ENCODE measurements around the gene GNB1L.

GNB1L gene

DNA sequence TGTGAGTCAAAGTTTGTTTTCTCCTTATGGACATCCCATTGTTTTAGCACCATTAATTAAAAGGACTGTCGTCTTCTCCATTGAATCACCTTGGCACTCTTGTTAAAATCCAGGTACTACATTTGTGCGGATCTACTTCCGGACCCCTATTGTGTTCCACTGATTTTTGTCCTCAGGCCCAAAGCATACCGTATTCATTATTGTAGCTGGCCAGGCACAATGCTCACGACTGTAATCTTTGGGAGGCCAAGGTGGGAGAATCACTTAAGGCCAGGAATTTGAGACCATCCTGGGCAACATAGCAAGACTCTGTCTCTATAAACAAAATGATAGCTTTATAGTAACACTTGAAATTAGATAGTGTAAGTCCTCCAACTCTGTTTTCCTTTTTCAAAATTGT lies 8.9 kb upstream of the GNB1L start:
- H3K4me3 Mint-ChIP-seq: no peak overlapping the region
- no peaks in the 10 kb centered on the region for H3K36me3 Mint-ChIP-seq
- no peak overlapping the region for H3K27ac Mint-ChIP-seq
- H3K9me3 Mint-ChIP-seq: no peaks in the 10 kb centered on the region
- no peak for ATAC-seq
- H3K4me1 Mint-ChIP-seq: no peaks in the 10 kb centered on the region
- no peaks in the 10 kb centered on the region for H3K27me3 Mint-ChIP-seq

DNA sequence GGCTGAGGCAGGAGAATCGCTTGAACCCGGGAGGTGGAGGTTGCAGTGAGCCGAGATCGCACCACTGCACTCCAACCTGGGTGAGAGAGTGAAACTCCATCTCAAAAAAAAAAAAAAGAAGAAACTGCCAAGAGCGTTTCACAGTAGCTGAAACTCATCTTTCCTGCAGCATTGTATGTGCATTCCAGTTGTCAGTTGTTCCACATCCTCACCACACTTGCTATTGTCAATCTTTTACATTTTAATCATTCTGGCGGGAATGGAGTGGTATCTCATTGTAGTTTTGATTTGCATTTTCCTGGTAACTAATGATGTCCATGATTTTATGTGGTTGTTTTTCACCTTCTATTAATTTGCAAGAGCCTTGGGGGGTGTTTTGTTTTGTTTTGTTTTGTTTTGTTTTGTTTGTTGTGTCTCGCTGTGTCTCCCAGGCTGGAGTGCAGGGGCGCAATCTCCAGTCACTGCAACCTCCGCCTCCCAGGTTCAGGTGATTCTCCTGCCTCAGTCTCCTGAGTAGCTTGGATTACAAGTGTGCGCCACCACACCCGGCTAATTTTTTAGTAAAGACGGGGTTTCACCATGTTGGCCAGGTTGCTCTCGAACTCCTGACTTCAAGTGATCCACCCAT lies 8.1 kb upstream of the GNB1L start:
- Mint-ChIP-seq H3K27me3 (no peaks in the 10 kb centered on the region), H3K27ac (no peak overlapping the region), H3K4me1 (no peaks in the 10 kb centered on the region)

DNA sequence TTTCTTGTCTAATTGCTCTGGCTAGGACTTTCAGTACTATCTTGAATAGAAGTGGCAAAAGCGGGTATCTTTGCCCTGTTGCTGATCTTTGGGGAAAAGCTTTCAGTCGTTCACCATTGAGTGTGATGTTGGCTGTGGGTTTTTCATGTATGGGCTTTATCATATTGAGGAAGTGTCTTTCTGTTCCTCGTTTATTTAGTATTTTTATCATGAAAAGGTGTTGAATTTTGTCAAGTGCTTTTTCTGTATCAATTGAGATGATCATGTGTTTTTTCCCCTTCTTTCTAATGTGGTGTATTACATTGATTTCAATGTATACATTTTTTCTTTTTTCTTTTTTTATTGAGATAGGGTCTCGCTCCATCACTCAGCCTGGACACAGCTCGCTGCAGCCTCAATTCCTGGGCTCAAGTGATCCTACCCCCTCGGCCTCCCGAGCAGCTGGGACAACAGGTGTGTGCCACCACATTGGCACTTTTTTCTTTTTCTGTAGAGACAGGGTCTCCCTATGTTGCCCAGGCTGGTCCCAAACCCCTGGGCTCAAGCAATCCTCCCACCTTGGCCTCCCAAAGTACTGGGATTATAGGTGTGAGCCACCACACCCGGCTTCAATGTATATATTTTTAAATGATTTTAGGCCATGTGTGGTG lies 5.3 kb upstream of the GNB1L start:
- Mint-ChIP-seq H3K27me3 (no peaks in the 10 kb centered on the region), H3K27ac (peak overlapping the region; percentile 30), H3K36me3 (no peaks in the 10 kb centered on the region), H3K4me1 (peaks cover 8% of the 10 kb centered on the region), H3K4me3 (no peak overlapping the region), H3K9me3 (no peaks in the 10 kb centered on the region)
- ATAC-seq: no peak

More for the DNA sequence above, 8.1 kb upstream of the GNB1L start:
- H3K36me3 Mint-ChIP-seq: no peaks in the 10 kb centered on the region
- ATAC-seq: no peak
- H3K9me3 Mint-ChIP-seq: no peaks in the 10 kb centered on the region
- no peak overlapping the region for H3K4me3 Mint-ChIP-seq

DNA sequence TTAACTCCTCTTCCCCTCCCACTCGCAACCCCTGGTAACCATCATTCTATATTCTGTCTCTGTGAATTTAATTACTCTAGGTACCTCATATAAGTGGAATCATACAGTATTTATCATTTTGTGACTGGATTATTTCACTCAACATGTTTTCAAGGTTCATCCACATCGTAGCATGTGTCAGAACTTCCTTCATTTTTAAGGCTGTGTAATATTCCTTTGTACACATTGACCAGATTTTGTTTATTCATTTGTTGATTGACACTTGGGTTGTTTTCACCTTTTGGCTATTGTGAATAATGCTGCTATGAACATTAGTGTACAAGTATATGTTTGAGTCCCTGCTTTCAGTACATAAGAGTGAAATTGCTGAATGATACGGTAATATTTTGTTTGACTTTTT lies 2.7 kb upstream of the GNB1L start:
- ATAC-seq: no peak
- no peak overlapping the region for H3K4me3 Mint-ChIP-seq
- peak overlapping the region; percentile 97 for H3K27ac Mint-ChIP-seq
- no peaks in the 10 kb centered on the region for H3K9me3 Mint-ChIP-seq
- peaks cover 27% of the 10 kb centered on the region for H3K4me1 Mint-ChIP-seq
- H3K36me3 Mint-ChIP-seq: peaks cover 4% of the 10 kb centered on the region
- H3K27me3 Mint-ChIP-seq: no peaks in the 10 kb centered on the region

DNA sequence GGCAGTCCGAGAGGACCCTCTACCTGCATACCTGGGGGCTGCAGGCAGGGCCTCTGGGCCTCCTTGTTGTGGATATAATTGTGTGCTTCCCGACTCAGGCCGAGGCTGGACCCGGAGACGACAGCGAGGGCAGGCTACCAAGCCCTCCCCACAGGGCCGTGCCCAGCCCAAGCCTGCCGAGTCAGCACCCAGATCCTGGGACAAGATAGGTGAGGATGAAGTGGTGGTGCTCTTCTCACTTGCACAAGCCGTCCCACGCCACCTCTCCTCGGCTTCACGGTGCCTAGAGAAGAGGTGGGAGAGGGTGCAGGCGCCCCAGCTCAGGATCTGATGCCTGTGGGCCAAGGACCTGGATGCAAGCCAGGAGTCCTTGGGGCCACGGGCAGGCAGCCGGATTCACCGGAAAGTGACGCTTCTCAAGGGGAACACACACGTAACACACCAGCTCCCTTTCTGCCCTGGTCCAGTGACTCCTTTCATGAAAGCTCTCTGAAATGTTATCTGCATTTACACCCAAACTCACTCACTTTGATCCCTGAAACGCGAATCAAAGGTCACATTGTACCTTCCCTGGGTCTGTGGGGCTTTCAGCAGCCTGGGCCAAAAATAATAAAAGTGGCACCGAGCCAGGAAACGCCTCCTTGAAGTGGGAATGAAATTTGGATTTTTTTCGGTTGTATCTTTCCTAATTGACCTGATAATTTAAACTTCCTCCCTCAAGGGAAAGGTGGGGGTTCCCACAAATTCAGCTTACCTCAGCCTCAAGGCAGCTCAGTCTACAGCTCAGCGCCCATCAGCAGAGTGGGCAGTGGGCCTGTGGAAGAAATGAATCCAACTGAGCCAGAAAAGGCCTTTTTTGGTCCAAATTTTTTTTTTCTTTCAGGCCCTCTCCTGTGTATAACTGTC lies 1.1 kb upstream of the GNB1L start:
- peak; percentile 54 for ATAC-seq
- H3K36me3 Mint-ChIP-seq: peaks cover 11% of the 10 kb centered on the region
- peaks cover 34% of the 10 kb centered on the region for H3K4me1 Mint-ChIP-seq
- no peaks in the 10 kb centered on the region for H3K27me3 Mint-ChIP-seq
- H3K9me3 Mint-ChIP-seq: no peaks in the 10 kb centered on the region
- H3K27ac Mint-ChIP-seq: peak overlapping the region; percentile 97
- peak overlapping the region; percentile 98 for H3K4me3 Mint-ChIP-seq

DNA sequence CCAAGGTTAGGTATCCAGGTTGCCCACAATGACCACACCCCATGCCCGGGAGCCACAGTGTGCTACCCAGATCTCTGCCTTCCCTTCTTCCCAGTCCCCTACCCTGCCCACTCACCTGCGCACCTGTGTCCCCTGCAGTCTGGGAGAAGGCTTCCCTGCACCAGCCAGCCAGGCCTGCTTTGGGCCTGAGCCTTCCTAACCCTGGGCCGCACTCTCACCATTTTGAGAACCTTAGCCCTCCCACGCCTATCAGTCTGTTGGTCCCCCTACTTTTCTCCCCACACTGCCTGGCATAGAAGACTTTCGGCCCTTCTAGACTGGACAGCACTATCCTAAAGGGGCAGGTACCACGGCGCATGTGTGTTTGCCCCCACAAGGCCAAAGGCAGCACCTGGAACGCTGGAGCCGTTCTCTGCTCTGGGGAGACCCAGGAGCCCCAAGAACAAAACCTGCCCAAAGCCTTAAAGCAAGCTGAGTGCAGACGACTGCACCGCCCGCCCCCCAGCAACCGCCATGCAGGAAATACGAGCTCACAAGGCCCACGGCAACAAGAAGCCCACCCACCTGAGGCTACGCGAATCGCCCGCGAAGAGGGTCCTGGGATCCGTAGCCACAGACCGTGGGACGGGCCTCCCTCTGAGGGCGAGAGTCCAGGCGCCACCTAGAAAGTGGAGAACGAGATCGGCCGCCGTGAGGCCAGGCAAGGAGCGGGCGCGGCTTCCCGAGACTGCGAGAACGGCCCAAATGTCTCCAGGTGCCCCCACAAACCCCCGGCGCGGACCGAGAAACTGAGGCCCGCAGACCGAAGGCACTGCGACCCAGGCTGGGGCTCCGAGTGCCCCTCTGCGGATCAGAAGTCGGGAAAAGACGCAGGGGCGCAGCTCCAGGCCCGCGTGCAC lies 546 bp downstream of the GNB1L start:
- peak overlapping the region; percentile 98 for H3K4me3 Mint-ChIP-seq
- H3K4me1 Mint-ChIP-seq: peaks cover 38% of the 10 kb centered on the region
- H3K27ac Mint-ChIP-seq: peak overlapping the region; percentile 97
- H3K9me3 Mint-ChIP-seq: no peaks in the 10 kb centered on the region
- H3K27me3 Mint-ChIP-seq: no peaks in the 10 kb centered on the region
- H3K36me3 Mint-ChIP-seq: peaks cover 21% of the 10 kb centered on the region
- no peak for ATAC-seq

DNA sequence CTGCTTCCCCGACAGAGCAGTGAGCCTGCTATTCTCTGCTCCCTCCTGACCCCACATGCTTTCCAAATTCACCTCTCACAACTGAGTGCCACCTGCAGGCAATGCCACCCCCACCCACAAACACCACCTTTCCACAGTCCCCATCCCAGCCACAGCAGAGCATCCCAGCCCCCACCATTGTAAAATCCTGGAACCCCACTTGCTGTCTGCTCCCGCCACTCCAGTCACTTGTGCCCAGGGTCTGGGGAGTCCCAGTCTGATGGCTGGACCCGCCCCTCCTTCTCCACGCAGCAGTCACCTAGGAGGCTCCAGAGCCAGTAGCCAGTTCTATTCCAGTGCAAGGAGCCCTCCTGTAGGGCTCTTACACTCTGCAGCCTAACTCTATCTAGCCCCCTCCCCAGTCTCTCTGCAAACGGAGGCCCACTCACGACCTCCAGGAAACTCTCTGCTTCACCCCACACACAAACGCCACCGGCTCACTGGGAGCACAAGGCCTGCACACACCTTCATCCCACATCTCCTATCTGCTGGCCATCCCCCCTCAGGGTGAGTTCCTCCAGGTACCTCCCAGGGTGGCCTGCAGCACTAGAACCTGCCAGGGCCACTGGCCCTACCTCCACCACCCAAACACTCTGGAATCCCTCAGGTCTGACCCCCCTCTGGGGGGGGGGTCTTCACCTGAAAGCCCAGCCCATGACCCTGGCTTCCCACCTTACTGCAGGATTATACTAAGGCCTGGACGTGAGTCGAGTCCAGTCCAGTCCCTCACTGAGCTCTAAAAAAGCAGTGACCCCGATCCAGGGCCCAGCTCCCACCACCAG lies 1.4 kb downstream of the GNB1L start:
- peak overlapping the region; percentile 97 for H3K27ac Mint-ChIP-seq
- peaks cover 44% of the 10 kb centered on the region for H3K4me1 Mint-ChIP-seq
- H3K36me3 Mint-ChIP-seq: peaks cover 21% of the 10 kb centered on the region
- ATAC-seq: no peak
- no peaks in the 10 kb centered on the region for H3K27me3 Mint-ChIP-seq
- peak overlapping the region; percentile 98 for H3K4me3 Mint-ChIP-seq
- no peaks in the 10 kb centered on the region for H3K9me3 Mint-ChIP-seq

DNA sequence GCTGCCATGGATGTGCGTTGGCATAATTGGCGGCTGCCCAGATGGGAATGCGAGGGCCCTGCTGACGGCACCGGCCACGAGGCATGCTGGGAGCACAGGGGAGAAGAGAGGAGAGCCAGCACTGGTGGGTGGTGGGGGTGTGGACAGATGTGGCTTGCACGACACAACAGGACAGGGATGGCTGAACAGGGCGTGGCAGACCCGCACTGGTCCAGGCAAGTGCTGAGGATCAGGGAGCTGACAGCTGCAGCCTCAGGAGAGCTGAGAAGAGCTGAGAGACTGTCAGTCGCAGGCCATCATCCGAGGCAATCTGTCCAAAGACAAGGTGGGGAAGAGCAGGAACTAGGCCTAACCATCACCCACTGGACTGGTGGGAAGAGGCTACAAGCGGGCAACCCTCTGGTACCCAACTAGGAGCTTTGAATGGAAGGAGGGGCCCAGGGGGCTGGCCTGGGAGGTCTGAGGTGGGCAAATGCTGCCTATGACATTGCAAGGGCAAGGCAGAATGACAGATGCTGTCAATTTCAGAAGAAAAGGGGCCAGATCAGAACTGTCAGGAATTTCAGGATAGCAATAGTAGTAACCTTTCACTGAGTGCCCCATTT lies 2.4 kb downstream of the GNB1L start:
- no peaks in the 10 kb centered on the region for H3K9me3 Mint-ChIP-seq
- no peak overlapping the region for H3K4me3 Mint-ChIP-seq
- no peaks in the 10 kb centered on the region for H3K27me3 Mint-ChIP-seq
- no peak for ATAC-seq
- peaks cover 21% of the 10 kb centered on the region for H3K36me3 Mint-ChIP-seq
- no peak overlapping the region for H3K27ac Mint-ChIP-seq
- H3K4me1 Mint-ChIP-seq: peaks cover 44% of the 10 kb centered on the region

DNA sequence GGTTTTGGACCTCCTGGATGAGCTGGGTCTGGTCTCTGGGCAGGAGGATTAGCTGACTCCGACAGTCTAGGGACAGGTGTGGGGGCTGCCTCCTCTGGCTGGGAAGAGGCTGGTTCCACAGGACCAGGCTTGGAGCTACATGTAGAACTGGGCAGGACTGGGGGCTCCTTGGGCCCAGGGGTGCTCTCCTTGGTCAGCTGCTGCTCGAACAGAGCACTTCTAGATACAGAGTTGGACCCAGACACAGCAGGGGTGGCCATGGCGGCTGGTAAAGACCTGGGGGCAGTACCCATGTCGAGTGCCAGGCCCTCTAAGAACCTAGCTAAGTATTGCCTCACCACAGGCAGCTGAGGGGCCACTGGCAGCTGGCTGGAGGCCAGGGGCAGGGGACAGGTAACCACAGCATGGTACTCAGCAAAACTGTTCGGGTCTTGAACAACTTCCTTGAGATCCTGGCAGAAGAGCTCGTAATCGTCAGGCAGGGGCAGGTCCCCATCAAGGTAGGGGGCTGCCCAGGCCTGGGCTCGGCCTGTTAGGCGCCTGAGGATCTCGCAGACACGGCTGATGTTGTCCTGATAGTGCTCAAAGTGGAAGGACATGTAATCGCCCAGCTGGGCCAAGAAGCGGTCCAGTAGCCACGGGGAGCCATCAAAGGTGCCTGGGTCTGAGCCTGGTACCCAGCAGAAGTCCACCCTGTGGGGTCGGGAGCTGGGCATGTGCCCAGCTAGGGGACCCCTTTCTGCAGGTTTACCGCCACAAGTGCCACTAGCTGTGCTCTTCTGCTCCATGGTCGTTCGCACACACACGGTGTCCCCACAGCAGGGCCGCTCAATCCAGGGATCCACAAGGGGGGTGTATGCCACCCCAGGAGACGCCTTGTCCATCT lies 3.1 kb downstream of the GNB1L start:
- Mint-ChIP-seq H3K36me3 (peaks cover 21% of the 10 kb centered on the region), H3K9me3 (no peaks in the 10 kb centered on the region), H3K27ac (no peak overlapping the region), H3K27me3 (no peaks in the 10 kb centered on the region), H3K4me3 (no peak overlapping the region), H3K4me1 (peaks cover 44% of the 10 kb centered on the region)
- ATAC-seq: no peak

DNA sequence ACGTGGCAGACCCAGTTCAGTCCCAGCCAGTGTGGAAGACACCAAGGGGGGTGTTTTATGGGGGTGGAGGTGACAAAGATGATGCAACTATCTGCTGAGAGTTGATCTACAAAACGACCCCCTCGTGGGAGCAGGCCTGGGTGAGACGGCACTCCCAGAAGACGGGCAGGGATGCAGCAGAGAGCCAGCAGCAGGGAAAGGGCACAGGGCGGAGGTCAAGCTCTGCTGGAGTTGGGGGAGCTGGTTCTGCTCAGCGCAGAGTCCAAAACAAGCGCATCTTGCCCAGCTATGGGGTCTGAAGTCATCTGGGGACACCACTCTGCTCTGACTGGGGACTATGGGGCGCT lies 3.9 kb downstream of the GNB1L start:
- Mint-ChIP-seq H3K4me3 (no peak overlapping the region), H3K4me1 (peaks cover 40% of the 10 kb centered on the region), H3K9me3 (no peaks in the 10 kb centered on the region), H3K27me3 (no peaks in the 10 kb centered on the region), H3K27ac (no peak overlapping the region), H3K36me3 (peaks cover 21% of the 10 kb centered on the region)
- no peak for ATAC-seq

DNA sequence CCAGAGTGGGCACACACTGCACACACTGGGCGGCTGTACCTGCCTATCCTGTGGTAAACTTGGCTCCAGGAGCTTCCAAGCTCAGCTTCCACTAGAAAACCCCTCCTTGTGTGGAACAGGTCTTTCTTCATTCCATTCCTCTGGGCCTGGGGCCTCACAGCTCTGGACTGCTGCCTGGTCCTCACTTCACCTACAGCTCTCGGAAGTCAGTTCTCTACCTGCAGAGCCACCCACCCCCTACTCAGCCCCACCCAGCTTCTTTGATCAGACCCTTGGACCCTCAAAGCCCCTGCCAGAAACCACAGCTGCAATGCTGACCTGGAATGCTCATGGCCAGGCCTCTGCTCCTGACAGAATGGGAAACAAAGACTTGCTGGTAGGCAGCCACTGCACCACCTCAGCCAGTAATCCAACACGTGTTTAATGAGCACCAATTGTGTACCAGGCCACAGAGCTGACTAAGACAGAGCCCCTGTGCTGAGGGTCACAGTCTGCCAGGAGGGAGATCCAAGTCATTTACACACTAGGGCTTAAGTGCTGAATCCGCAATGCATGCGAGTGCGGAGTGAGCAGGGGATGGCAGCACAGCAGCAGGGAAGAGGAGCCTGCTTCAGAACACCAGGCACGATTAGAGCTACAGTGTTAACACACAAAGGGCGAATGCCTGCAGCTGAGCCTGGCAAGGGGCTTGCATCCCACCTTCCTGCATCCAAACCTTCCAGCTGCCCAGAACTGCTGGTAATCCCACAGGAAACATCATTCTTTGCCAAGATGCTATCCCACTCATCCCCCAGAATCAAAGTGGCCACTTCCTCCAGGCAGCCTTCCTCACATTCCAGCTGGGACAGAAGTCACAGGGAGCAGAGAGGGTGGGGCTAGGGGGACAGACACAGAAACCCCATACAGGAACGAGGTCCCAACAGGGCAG lies 4.6 kb downstream of the GNB1L start:
- Mint-ChIP-seq H3K27ac (no peak overlapping the region), H3K36me3 (peaks cover 21% of the 10 kb centered on the region), H3K9me3 (no peaks in the 10 kb centered on the region), H3K4me1 (peaks cover 44% of the 10 kb centered on the region), H3K4me3 (no peak overlapping the region), H3K27me3 (no peaks in the 10 kb centered on the region)
- no peak for ATAC-seq

Data from stimulated activated memory B cell treated with anti-CD40 and anti-IgM and Interleukin-4, amounts not matched to agents 10 μg/mL and 1 μg/mL and 100 μg/mL, for 72 hours (primary cell).